Measurements from ENCODE around the gene TPRA1. TPM values are rescaled to one million over a fixed set of nuclear protein-coding genes. Genes with fewer than 3 reads are reported as not detected.

Gene TPRA1
- total RNA-seq, 1 donor from 2014 or later = 34.9 TPM

- no peak for DNase-seq (ENCODE audit: low read depth in 2 of 2)
Measured at GRCh38 chr3:127566833-127567232, 23.7 kb downstream of the TPRA1 start.

- DNase-seq (ENCODE audit: low read depth in 2 of 2) = no peak
Measured at GRCh38 chr3:127565711-127566110, 24.8 kb downstream of the TPRA1 start.

GRCh38 chr3:127560051-127560787 is 30.3 kb downstream of the TPRA1 start:
- DNase-seq (ENCODE audit: low read depth in 2 of 2) = no peak

GRCh38 chr3:127556565-127556964 is 34.0 kb downstream of the TPRA1 start:
- no peak for DNase-seq (ENCODE audit: low read depth in 2 of 2)

GRCh38 chr3:127555108-127555507 is 35.4 kb downstream of the TPRA1 start:
- no peak for DNase-seq (ENCODE audit: low read depth in 2 of 2)

- no peak for DNase-seq (ENCODE audit: low read depth in 2 of 2)
Measured at GRCh38 chr3:127552038-127552437, 38.5 kb downstream of the TPRA1 start.

- no peak for DNase-seq (ENCODE audit: low read depth in 2 of 2)
Measured at GRCh38 chr3:127551178-127551577, 39.4 kb downstream of the TPRA1 start.

- no peak for DNase-seq (ENCODE audit: low read depth in 2 of 2)
Measured at GRCh38 chr3:127550468-127551157, 39.9 kb downstream of the TPRA1 start.

GRCh38 chr3:127549826-127550467 is 40.6 kb downstream of the TPRA1 start:
- DNase-seq (ENCODE audit: low read depth in 2 of 2) = no peak

GRCh38 chr3:127547761-127548605 is 42.5 kb downstream of the TPRA1 start:
- DNase-seq (ENCODE audit: low read depth in 2 of 2) = peak; percentile 45 to 60

- no peak for DNase-seq (ENCODE audit: low read depth in 2 of 2)
Measured at GRCh38 chr3:127546970-127547733, 43.4 kb downstream of the TPRA1 start.

GRCh38 chr3:127546554-127546953 is 44.0 kb downstream of the TPRA1 start:
- DNase-seq (ENCODE audit: low read depth in 2 of 2) = no peak

GRCh38 chr3:127545711-127546457 is 44.6 kb downstream of the TPRA1 start:
- no peak for DNase-seq (ENCODE audit: low read depth in 2 of 2)

GRCh38 chr3:127545216-127545615 is 45.3 kb downstream of the TPRA1 start:
- DNase-seq (ENCODE audit: low read depth in 2 of 2) = no peak

- no peak for DNase-seq (ENCODE audit: low read depth in 2 of 2)
Measured at GRCh38 chr3:127544803-127545201, 45.7 kb downstream of the TPRA1 start.

- peak; percentile 73 to 83 for DNase-seq (ENCODE audit: low read depth in 2 of 2)
Measured at GRCh38 chr3:127544192-127544802, 46.2 kb downstream of the TPRA1 start.

GRCh38 chr3:127543441-127543840 is 47.1 kb downstream of the TPRA1 start:
- DNase-seq (ENCODE audit: low read depth in 2 of 2) = no peak

GRCh38 chr3:127542441-127542952 is 48.0 kb downstream of the TPRA1 start:
- peak in 1 of 2 donors; percentile 50 for DNase-seq (ENCODE audit: low read depth in 2 of 2)

- no peak for DNase-seq (ENCODE audit: low read depth in 2 of 2)
Measured at GRCh38 chr3:127541320-127541719, 49.2 kb downstream of the TPRA1 start.
